ENCODE results near the gene SERPINA3.

Gene SERPINA3

GRCh38 chr14:94614802-94615201 lies 2.6 kb downstream of the SERPINA3 start:
- DNase-seq, result no peak

- no peak for DNase-seq
Observed at GRCh38 chr14:94615254-94615653, 3.1 kb downstream of the SERPINA3 start.

- DNase-seq, result no peak
Observed at GRCh38 chr14:94615823-94616570, 3.8 kb downstream of the SERPINA3 start.

GRCh38 chr14:94617366-94617941 lies 5.3 kb downstream of the SERPINA3 start:
- DNase-seq, result no peak

GRCh38 chr14:94617988-94618822 lies 6.0 kb downstream of the SERPINA3 start:
- no peak for DNase-seq

GRCh38 chr14:94619297-94619696 lies 7.1 kb downstream of the SERPINA3 start:
- no peak for DNase-seq

GRCh38 chr14:94620597-94620996 lies 8.4 kb downstream of the SERPINA3 start:
- no peak for DNase-seq

GRCh38 chr14:94621358-94622134 lies 9.4 kb downstream of the SERPINA3 start:
- DNase-seq, result no peak

GRCh38 chr14:94622653-94623421 lies 10.6 kb downstream of the SERPINA3 start:
- DNase-seq, result no peak

GRCh38 chr14:94623422-94623809 lies 11.2 kb downstream of the SERPINA3 start:
- no peak for DNase-seq

- no peak for DNase-seq
Observed at GRCh38 chr14:94623856-94624499, 11.8 kb downstream of the SERPINA3 start.

- DNase-seq, result no peak
Observed at GRCh38 chr14:94624537-94625352, 12.6 kb downstream of the SERPINA3 start.

GRCh38 chr14:94625353-94625635 lies 13.1 kb downstream of the SERPINA3 start:
- DNase-seq, result no peak

GRCh38 chr14:94628578-94628977 lies 16.4 kb downstream of the SERPINA3 start:
- no peak for DNase-seq

GRCh38 chr14:94630396-94630795 lies 18.2 kb downstream of the SERPINA3 start:
- DNase-seq, result no peak

GRCh38 chr14:94631050-94631449 lies 18.9 kb downstream of the SERPINA3 start:
- DNase-seq, result no peak

- DNase-seq, result no peak
Observed at GRCh38 chr14:94631536-94632304, 19.5 kb downstream of the SERPINA3 start.

- no peak for DNase-seq
Observed at GRCh38 chr14:94632305-94632590, 20.1 kb downstream of the SERPINA3 start.

GRCh38 chr14:94633121-94633520 lies 20.9 kb downstream of the SERPINA3 start:
- no peak for DNase-seq

GRCh38 chr14:94635154-94635553 lies 23.0 kb downstream of the SERPINA3 start:
- DNase-seq, result no peak
